Epithelial cell of proximal tubule (primary cell): ENCODE measurements around the gene KDM5C. TPM values are rescaled to one million over a fixed set of nuclear protein-coding genes. Genes with fewer than 3 reads are reported as not detected.

Source experiments
- DNase-seq: peaks from one replicate; pipeline ENCODE4 v3.0.0-alpha.2; 2011; ENCODE audit warnings: low read depth
- H3K4me3 ChIP-seq: 2 replicates; pipeline ENCODE4 v1.5.1; 2011; ENCODE audit warnings: low read depth, mild to moderate bottlenecking, low read length
- CTCF ChIP-seq: conservative IDR thresholded peaks from 2 replicates; pipeline ENCODE4 v1.5.1; 2012; ENCODE audit warnings: low read depth, mild to moderate bottlenecking, low read length
- total RNA-seq: library from RNA; depleted of rRNA; stranded (reverse); fragments of >200 nt; gene quantifications from 2 replicates; pipeline ENCODE4 v1.2.3, GENCODE V29; 2015

Gene KDM5C
- total RNA-seq, 1 donor from 2014 or later = 60.0 TPM

GRCh38 chrX:53153581-53153980, 71.4 kb downstream of the KDM5C start:
- no peak for DNase-seq
- H3K4me3 ChIP-seq = no peak overlapping the region
- TF ChIP-seq CTCF = no peak

Other genes starting within 250 kb of the KDM5C start
- 1.5 and 2.2 TPM in 2 replicates for gene GPR173, start 176.4 kb downstream of the KDM5C start, total RNA-seq
- 3.2 and 5.6 TPM in 2 replicates for gene TSPYL2, start 142.8 kb downstream of the KDM5C start, total RNA-seq
- gene KANTR, start 131.1 kb downstream of the KDM5C start, total RNA-seq = 1.9 and 3.1 TPM in 2 replicates
- gene IQSEC2, start 56.4 kb upstream of the KDM5C start, total RNA-seq = 3.9 and 4.5 TPM in 2 replicates
- gene SMC1A, start 197.4 kb upstream of the KDM5C start, total RNA-seq = 40.0 and 45.1 TPM in 2 replicates
- 0.07 and 0.92 TPM in 2 replicates for gene RIBC1, start 197.7 kb upstream of the KDM5C start, total RNA-seq
- 99.2 and 102 TPM in 2 replicates for gene HSD17B10, start 209.2 kb upstream of the KDM5C start, total RNA-seq